GM19324 (cell line): ENCODE results near the gene ZRANB2.
A peak's percentile ranks its signal among the peaks of the same experiment; 100 is the strongest.

Experiments used
- ATAC-seq: cut with Tn5 transposase; IDR thresholded peaks from one replicate; pipeline ENCODE4 v1.9.1; 2021; ENCODE audit warnings: mild to moderate bottlenecking, moderate library complexity; ENCODE audit not compliant: unreplicated experiment, low FRiP score

Gene ZRANB2, protein sequence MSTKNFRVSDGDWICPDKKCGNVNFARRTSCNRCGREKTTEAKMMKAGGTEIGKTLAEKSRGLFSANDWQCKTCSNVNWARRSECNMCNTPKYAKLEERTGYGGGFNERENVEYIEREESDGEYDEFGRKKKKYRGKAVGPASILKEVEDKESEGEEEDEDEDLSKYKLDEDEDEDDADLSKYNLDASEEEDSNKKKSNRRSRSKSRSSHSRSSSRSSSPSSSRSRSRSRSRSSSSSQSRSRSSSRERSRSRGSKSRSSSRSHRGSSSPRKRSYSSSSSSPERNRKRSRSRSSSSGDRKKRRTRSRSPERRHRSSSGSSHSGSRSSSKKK

DNA sequence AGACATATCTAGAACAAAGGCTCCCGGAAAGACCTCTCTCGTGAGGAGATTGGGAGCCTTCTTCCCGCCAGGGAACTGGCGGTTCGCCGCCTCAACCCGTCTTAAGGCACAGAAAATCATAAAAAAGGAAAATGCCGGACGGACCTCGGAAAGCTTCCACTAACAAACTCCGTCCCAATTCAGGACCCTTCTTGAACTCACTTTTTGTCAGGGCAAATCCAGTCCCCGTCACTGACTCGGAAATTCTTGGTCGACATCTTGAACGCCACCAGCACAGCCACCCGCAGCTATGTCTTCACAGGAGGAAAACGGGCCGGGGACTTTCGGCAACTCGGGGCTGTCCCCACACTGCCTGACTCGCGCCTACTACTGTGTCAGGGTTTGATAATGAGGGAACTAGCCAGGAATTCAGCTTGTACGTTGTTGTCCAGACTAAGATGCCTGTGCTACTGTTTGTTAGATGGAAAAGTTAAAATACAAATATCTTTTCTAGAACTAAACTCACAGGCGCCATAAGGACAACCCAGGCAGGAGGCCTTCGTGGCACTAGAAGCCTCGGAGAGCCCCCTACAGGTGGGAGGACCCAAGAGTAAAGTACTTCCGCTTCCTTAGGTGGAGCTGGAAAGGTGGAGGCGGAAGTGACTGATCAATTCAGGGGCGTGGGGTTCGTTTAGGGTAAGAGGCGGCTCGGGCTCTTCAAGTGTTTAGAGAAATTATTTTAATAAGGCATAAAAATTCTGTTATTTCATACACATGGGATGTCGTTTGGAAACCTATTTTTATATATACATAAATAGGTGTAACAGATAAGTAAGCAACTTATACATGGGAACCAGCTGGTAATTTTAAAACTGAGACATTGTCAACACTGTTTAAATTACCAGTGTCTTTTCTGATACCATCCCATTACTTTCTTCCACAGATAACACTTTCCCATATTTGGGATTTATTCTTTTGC, at the start of gene ZRANB2:
Gene ZRANB2 (minus strand): TSS at position 297 of the 958 bp plus-strand sequence. CDS start 40 bp downstream, at position 257.
- peak; percentile 100 for ATAC-seq

DNA sequence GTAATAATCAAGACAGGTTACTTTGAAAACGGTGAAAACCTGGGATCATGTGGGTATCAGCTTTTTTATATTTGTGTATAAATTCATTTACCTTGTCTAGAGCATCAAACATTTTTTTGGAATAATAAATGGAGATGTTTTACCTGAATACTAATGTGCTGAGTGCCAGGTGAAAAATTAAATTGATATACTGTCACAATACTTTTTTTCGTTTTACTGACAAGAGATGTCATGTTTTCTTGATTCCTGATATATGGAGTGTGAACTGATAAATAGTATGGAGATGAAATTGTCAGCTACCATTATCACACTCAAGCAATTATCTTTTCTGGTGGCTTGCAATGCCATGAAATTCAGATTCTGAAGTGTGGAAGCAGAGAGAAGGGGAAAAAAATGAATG, 47.2 kb upstream of the ZRANB2 start:
- ATAC-seq, result no peak

DNA sequence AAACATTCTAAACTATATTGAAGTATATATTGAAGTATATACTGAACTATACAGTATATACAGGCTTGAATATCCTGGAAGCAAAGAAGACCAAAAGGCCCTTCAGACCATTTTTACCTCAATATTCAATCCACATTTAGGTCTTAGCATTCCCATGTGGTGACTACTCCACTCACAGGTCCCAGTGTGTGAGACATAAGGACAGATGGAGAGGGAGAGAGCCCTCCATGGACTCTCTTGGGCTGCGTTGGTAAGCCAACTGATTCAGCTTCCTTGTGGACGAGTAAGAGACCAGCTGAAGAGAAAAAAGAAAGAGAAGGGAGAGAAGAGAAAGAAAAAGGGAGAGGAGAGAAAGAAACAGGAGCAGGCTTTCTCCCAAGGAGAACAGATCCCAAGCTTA, 37.3 kb upstream of the ZRANB2 start:
- ATAC-seq, result no peak

DNA sequence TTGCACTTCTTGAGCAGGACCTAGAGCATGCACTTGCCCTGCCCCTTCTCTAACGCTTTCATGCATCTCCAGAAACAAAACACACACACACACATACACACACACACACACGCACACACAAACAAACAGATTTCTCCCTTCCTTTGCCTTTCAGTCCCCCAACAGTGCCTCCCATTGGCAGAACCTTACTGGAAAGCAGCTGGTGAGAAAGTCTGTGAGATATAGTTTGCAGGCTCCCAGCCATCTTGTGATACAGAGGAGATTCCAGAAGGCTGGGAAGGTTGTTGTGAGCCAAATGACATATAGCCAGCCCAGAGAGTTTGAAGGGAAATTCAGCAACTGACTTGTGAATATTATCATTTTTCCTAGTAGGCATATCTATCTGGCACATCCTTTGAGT, 35.9 kb upstream of the ZRANB2 start:
- no peak for ATAC-seq

DNA sequence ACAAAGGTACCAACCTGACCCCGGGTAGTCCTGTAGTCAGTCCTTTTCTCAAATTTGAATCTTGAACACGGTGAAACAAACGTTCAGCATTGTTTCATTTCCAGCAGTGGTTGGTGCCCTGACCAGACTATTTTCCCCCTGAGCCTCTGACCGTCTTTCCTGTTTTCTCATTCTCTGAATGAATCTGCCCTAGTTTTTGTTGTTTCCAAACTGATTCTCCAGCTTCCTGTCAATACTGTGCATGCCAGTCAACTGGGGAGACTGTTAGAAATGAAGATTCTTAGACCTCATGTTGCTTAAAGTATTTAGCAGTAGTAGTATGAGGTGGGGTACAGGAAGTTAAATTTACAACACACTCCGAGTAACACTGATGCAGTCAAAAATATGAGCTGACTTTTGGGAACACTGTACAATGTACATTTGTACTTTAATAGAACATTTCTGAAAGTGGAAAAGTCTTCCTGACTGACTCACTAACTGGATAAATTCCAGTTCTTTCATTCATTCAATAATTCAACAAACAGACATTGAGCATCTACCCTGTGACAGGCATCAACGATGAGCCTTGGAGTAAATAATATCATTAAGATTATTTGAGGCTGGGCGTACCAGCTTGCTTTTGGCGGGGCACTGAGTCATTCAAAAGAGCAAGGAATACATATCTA, 26.0 kb upstream of the ZRANB2 start:
- ATAC-seq, result no peak

DNA sequence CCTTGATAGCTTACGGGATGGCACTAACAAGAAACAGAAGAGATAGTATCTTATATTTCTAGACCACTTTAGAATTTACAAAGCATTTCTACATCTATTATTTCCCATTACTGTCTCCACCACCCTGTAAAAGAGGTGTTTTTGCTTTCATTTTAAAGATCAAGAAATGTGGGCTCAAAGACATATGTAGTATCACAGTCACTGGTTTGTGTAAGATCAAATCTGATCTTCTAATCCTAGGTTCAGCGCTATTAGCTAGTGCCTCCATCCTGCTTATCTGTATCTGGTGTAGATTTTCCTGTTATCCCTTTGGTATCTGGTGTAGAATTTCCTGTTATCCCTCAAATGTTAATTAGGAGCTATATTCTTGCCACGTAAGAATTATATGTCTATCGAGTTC, 23.6 kb upstream of the ZRANB2 start:
- no peak for ATAC-seq

DNA sequence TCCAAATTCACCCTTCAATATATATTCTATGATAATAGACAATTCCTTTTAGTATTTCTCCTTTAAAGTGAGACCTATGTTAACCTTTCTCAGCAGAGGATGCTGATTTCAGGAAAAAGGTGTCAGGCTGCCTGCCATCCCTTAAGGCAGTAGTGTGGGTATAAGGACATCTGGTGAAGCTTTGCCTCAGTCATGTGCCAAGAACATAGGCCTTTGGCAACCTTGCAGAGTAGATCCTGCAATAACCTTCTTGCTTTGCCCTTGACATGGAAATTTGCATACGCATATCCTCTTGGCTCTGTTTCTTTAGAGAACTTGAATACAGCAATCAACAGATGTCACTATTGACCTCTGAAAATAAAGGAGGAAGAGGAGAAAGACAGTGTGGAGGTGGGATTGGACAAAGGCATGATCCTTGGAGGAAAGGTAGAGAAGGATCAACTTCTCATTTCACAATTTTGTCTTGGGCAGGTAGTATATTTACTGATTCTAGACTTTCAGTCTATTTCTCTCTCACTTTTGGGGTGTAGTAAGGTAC, 21.1 kb upstream of the ZRANB2 start:
- ATAC-seq, result no peak

DNA sequence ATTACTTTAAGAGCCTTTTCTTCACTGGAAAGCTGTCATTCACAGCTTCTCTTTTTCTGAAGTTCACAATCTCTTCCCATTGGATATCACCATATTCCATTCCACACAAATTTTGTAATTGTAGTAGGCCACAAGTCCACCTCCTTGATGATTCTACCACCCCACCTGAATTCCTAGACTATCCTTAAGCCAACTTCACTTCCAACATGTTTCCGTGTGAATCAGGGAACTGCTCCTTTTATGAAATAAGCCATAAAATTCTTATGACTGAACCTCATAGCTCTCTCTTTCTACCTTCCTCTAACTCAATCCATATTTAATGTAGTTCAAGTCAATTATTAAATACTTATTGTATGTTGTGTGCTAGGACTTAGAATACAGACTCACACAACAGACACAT, 16.6 kb upstream of the ZRANB2 start:
- ATAC-seq, result no peak

DNA sequence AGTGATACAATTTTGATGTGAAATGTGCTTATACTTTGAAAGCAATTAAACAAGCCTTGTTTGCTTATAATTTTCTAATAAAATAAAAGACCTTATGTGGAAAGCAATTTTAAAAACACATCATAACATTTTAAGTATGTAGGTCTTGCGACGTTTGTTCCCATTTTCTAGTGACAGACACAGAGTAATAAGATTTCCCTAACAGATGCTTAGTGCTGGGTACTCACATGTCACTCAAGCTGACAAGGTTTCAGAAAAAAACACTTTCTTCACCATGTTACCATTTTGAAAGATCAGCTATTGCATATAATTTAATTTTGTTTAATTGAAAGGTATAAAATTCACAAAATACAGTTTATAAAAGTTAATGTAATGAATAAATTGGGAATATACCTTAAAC, 14.1 kb upstream of the ZRANB2 start:
- ATAC-seq, result no peak

DNA sequence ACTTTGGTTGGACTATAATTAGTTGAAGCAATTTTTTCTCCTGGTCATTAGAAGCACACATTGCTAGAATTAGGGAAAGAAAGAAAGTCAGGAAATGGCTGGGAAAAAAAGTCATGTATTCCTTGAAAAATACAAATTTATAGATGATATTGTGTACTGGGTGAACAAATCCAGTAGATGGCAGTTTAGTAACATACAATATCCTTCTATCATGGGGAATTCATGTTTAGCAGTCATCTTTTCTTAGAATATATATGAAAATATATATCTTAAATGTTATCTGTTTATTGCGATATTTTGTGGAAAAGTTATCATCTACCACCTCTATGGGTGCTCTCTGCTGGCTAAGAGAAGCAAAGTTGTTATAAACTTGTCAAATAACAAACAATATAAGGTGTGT, 13.1 kb upstream of the ZRANB2 start:
- ATAC-seq, result no peak

DNA sequence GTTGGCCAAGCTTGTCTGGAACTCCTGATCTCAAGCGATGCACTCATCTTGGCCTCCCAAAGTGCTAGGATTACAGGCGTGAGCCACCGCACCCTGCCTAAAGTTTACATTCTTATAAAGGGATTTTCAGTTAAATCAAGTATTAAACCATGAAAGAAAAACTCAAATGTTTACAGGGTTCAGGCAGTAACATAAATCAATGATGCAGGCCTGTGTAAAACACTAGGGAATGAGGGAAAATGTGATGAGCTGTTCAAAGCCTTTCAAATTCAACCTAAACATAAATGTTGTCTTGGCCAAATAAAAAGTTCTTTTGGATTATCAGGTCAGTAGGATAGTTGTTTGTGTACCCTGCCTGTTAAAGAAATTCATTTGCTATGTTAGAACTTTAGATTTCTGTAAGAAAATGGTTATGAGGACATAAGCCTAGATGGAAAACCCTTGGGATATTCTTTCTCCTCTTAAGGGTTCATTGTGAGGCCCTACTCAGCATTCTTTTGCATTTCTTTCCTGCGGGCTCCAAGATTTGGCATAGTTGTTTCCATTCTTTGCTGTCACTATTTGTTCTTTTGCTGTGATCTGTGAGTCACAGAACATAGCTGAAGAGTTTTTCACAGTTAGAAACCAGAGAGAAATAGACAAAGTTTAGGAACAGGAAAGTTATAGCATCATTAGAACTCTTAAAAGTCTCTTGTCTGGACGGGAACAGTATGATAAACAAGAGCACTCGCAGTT, 8.9 kb upstream of the ZRANB2 start:
- ATAC-seq, result no peak

DNA sequence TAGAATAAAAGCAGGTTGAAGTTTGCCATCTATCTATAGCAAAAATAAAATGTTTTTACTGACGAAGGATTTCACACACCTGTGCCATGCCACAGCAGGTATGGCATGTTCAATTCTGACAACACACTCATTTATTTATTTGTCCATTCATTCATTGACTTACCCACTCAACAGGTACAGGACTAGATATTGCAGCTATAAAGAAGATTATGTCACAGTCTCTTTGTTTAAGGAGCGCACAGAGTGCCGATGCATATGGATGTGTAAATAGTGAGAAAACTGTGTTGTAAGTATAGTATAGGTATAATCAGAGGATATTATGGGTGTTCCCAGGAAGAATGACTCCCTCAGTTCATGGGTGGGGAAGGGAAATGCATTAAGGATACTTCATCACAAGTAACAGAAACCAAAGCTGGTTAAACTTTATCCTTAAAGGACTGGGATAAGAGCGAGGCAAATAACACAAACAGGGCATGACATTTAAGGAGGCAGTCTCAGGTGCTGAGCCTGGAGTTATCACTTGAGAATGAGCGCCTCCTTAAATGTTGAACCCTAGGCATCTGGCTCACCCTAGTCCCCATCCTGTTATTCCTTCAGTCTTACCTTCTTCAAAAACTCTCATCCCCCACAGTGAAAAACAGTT, 7.9 kb upstream of the ZRANB2 start:
- ATAC-seq, result no peak

DNA sequence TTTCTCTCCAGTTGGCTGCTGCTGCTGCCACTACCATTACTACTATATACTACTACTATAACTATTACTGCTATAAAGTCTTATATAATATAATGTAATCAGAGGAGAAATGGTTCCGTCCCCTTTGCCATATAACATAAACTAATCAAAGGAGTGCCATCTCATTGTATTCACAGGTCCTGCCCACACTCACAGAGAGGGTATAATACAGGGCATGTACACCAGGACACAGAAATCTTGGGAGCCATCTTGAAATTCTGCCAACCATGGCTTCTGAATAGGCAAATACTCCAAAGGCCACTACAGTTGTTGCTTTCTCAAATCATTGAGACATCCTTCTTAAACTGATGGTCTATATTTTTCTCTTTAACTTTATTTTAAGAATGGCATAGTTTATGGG, 6.9 kb upstream of the ZRANB2 start:
- ATAC-seq, result no peak

DNA sequence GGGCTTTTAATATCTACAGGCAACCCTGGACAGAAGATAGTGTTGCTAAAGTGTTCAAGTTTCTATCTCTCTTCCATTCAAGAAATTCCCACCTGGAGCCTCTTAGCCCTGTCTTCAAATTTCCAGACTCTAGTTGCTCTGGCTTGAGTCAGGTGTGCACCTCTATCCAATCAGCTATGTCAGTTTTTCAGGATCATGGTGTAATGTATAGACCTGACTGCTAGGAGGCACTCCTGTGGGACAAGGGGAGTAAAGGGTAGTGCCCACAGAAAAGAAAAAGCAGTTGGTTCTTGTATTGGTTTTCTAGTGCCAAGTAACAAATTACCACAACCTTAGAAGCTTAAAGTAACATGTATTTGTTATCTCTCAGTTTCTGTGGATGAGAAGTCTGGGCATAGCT, 6.2 kb upstream of the ZRANB2 start:
- no peak for ATAC-seq

DNA sequence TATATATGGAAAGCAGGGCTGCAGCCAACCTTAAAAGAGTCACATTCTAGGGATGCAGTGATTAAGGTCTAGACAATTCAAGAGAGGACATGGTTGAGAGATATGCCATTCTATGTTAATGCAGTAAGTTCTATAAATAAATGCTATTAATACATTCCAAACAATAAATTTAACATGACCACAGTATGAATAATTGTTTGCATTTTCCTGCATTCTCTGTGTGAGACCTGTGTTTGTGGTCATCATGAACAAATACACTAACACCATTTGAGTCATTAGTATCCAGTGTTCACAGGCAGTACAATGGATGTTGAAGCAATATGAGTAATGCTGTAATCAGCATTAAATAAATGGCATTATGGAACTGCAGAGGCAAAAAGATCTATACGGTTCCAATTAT, 5.5 kb upstream of the ZRANB2 start:
- ATAC-seq, result no peak

DNA sequence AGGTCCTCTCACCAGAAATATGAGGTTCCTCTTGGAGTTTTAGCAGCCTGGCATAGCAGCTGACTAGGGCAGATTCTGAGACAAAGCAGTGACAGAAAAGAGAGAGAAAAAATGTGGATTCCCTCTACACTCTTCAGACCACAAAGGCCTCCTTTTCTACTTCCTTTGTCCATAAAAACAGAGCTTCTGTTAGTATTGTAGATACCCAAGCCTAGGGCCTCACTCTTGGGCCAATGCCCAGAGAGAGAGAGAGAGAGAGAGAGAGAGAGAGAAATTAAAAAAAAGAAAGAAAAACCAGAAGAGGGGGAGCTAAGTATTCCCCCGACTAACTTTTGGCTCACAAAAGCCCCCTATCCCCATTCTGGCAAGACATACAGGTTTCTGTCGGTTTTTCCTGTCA, 2.4 kb upstream of the ZRANB2 start:
- ATAC-seq, result no peak

DNA sequence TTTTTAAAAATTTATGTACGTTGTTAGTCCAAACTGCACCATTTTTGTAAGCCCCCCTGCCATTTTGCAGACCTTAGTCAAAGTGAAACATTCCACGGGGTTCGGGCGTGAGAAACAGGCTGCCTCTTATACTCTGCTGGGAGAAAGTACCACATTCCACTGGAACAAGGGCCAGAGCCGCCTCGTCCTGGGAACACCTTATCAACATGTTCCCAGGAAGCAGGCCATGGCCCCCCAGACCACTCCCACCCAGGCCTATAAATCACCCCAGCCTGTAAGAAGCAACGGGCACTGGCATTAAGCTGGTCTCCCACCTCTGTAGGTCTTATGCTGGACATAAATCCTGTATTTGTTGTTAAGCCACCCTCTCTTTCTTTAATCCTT, 854 bp upstream of the ZRANB2 start:
- ATAC-seq, result no peak

DNA sequence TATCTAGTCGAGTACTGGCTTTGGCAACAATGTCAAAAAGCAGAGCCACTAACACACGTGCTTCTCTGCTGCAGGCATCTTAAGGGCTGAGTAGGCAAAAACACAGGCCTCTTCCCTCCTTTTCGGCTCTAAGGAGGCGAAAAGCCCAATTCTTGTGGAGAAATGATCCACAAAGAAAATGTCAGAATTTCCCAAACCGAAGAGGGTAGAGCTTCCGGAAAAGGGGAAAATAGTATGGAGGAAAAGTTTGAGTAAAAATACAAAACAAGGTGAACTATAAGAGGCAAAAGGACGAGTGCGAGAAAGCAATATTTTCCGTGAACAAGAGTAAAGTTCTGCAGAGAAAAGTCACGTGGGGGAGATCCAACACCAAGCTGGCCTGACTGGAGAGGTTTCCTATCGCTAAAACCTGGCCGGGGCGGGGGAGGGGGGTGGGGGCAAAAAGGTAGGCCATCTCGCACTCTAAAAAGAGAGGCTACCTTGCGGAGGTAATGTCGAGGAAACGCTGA, 551 bp downstream of the ZRANB2 start:
- peak; percentile 10 for ATAC-seq

DNA sequence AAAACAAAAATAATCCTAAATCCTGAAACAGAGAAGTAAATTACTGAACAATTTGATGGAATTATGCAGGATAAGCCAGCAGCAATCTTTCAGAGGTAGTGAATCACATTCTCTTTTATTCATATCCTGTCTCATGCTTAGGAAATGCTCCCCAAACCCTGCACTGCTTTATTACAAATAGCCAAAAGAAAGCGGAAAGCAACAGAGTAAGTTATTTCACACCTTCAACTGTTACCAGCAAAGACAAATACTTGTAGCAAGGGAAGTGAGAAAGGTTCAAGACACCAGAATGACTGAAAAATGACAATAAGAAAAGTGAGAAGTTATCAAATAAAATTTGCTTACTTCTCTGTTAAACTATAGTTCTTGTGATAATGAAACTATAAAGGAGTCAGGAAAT, 6.2 kb downstream of the ZRANB2 start:
- no peak for ATAC-seq

DNA sequence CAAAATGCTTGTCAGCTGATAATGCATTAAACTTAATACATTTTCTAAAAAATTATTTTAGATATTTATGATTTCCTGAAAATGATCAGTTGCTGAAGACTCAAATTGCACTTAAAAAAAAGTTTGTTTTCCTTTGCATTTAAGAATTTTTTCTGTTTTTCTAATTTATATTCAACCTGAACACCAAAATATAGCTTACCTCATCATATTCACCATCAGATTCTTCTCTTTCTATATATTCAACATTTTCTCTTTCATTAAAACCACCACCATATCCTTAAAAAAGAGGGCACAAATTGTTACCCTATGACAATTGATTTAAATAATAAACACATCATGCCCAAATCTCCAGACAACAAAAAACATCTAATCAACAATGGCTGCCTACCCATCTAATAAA, 8.6 kb downstream of the ZRANB2 start:
- ATAC-seq, result no peak
